Gastroesophageal sphincter (tissue), 4 donors: ENCODE results near the gene ABHD8. TPM values are rescaled to one million over a fixed set of nuclear protein-coding genes. Genes with fewer than 3 reads are reported as not detected.
A peak's percentile ranks its signal among the peaks of the same experiment; 100 is the strongest.

Source experiments
- ATAC-seq: fragments of 150-250 bp; one replicate; pipeline ENCODE4 v1.9.1; 2016; ENCODE audit warnings: mild to moderate bottlenecking, moderate library complexity
- H3K27ac ChIP-seq, 4 donors: fragments of 200-600 bp; sonication (generic) in 3 of 4; 1 replicate in 3 of 4; 2 replicates in 1 of 4; pipeline ENCODE4 v1.5.1; 2016 to 2019
- H3K27me3 ChIP-seq: fragments of 200-600 bp; sonication (generic); one replicate; pipeline ENCODE4 v1.5.1; 2019
- H3K36me3 ChIP-seq, 2 donors: fragments of 200-600 bp; sonication (generic); one replicate each; pipeline ENCODE4 v1.5.1; 2019; ENCODE audit warnings: control low read depth in 1 of 2
- H3K4me1 ChIP-seq, 3 donors: fragments of 200-600 bp; sonication (generic); 1 replicate in 2 of 3; 2 replicates in 1 of 3; pipeline ENCODE4 v1.5.1; 2016 to 2019; ENCODE audit warnings: control low read depth in 2 of 3
- H3K4me3 ChIP-seq, 2 donors: fragments of 200-600 bp; sonication (generic); one replicate each; pipeline ENCODE4 v1.5.1; 2019; ENCODE audit warnings: mild to moderate bottlenecking in 1 of 2, moderate library complexity in 1 of 2
- H3K9me3 ChIP-seq, 3 donors: fragments of 200-600 bp; sonication (generic); one replicate each; pipeline ENCODE4 v1.5.1; 2017 to 2019; ENCODE audit warnings: control low read depth in 2 of 3
- EP300 ChIP-seq: sonication (generic); formaldehyde crosslinking; IDR thresholded peaks from one replicate; pipeline ENCODE4 v1.6.1; 2017; ENCODE audit warnings: antibody characterized with exemption, mild to moderate bottlenecking
- POLR2A ChIP-seq, 2 donors: fragments of 450-650 bp; IDR thresholded peaks; one replicate each; pipeline ENCODE4 v1.6.1; 2017; ENCODE audit warnings: antibody characterized with exemption in 2 of 2, mild to moderate bottlenecking in 2 of 2, moderate library complexity in 1 of 2
- POLR2AphosphoS5 ChIP-seq: sonication (generic); formaldehyde crosslinking; IDR thresholded peaks from one replicate; pipeline ENCODE4 v1.6.1; 2017; ENCODE audit warnings: antibody characterized with exemption
- WGBS, 2 donors: methylation state at CpG; one replicate each; pipeline ENCODE4 v1.1.5; 2018; ENCODE audit warnings: low coverage in 1 of 2; 5-methylcytosine and 5-hydroxymethylcytosine counted together
- total RNA-seq, 4 donors: library from RNA; depleted of rRNA; stranded (reverse); fragments of >200 nt; gene quantifications; one replicate each; pipeline ENCODE4 v1.1.0, GENCODE V29; 2016
- TF ChIP-seq, protein P1 (sequence below), 4 experiments: fragments of 200-600 bp in 2 of 4; fragments of 450-650 bp in 2 of 4; sonication (generic) in 1 of 4; IDR thresholded peaks; one replicate each; pipeline ENCODE4 v1.5.1; 2017 to 2019; ENCODE audit warnings: antibody characterized with exemption in 4 of 4, mild to moderate bottlenecking in 2 of 4, moderate library complexity in 2 of 4

Gene ABHD8
- total RNA-seq, 4 donors from 2014 or later: 13.2 to 34.4 (median 24.3) TPM

GRCh38 chr19:17330262-17331044, 27.2 kb upstream of the ABHD8 start:
- peaks cover 30% of the 10 kb centered on the region for H3K27me3 ChIP-seq
- ATAC-seq: no peak
- H3K27ac ChIP-seq: no peak overlapping the region
- no peaks in the 10 kb centered on the region for H3K9me3 ChIP-seq
- peaks cover 0 to 59% (median 23%) of the 10 kb centered on the region in 3 donors for H3K4me1 ChIP-seq
- 92% methylated on average over 16 of the region's 24 CpGs; no CpG with 5 or more reads in 1 of the 2 donors for WGBS, 2 donors
- H3K4me3 ChIP-seq: no peak overlapping the region
- TF ChIP-seq, protein P1, sequence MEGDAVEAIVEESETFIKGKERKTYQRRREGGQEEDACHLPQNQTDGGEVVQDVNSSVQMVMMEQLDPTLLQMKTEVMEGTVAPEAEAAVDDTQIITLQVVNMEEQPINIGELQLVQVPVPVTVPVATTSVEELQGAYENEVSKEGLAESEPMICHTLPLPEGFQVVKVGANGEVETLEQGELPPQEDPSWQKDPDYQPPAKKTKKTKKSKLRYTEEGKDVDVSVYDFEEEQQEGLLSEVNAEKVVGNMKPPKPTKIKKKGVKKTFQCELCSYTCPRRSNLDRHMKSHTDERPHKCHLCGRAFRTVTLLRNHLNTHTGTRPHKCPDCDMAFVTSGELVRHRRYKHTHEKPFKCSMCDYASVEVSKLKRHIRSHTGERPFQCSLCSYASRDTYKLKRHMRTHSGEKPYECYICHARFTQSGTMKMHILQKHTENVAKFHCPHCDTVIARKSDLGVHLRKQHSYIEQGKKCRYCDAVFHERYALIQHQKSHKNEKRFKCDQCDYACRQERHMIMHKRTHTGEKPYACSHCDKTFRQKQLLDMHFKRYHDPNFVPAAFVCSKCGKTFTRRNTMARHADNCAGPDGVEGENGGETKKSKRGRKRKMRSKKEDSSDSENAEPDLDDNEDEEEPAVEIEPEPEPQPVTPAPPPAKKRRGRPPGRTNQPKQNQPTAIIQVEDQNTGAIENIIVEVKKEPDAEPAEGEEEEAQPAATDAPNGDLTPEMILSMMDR (IDR thresholded peaks at IDR 0.05): no peak
- peaks cover 0 to 22% of the 10 kb centered on the region in 2 donors for H3K36me3 ChIP-seq

DNA sequence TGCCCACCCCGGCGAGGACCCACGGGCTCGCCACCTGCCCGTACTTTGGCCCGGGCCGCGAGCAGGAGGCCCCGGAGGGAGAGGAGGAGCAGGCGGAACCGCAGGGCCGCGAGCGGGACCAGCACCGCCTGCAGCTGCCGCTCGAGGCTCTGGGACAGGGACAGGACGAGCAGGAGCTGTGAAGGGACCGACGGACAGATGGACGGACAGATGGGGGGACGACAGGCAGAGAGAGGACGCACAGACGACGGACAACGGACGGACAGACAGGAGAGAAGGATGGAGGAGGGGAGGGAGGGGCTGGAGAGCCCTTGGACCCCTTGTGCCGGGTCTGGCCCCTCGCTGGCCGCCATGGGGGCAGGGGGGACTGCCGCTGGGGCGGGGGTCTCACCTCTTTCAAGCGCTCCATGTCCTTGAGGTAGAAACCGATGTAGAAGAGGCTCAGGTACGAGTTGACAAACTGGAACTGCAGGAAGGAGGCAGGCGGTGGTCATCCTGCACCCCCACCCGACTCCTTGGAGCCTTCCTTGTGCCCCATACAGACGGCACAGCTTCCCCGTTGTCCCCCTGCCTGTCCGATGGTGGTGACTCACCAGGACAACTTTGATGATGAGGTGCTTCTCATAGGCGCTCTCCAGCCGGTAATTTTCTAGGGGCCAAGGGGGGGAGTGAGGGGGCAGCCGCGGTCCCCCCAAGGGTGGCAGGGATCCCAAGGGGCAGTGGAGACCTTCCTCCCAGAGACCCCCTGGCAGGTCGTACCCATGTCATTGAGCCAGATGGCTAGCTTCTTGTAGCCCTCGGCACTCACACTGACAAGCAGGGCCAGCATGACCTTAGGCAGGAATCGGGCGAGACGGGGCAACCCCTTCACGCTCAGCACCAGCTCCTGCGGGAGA, 26.4 kb upstream of the ABHD8 start:
- peaks cover 0 to 61% (median 17%) of the 10 kb centered on the region in 3 donors for H3K4me1 ChIP-seq
- 71% methylated on average over 4 of the region's 51 CpGs; no CpG with 5 or more reads in 1 of the 2 donors for WGBS, 2 donors

GRCh38 chr19:17328517-17329365, 25.5 kb upstream of the ABHD8 start:
- no peaks in the 10 kb centered on the region for H3K9me3 ChIP-seq
- no peak for ATAC-seq
- no CpG with 5 or more reads among the region's 94 CpGs for WGBS, 2 donors
- H3K4me1 ChIP-seq: peaks cover 0 to 59% (median 11%) of the 10 kb centered on the region in 3 donors
- H3K36me3 ChIP-seq: peaks cover 0 to 33% of the 10 kb centered on the region in 2 donors
- peaks cover 30% of the 10 kb centered on the region for H3K27me3 ChIP-seq
- peak overlapping the region; percentile 3 to 46 for H3K4me3 ChIP-seq
- H3K27ac ChIP-seq: peak overlapping the region in 2 of 4 donors; percentile 12 to 27
- TF ChIP-seq POLR2AphosphoS5 (no peak), POLR2A (IDR thresholded peaks at IDR 0.05) (no peak), EP300 (no peak)
- TF ChIP-seq, protein P1 (IDR thresholded peaks at IDR 0.05): no peak

More for the DNA sequence above, 26.4 kb upstream of the ABHD8 start:
- ATAC-seq: no peak
- no peak overlapping the region for H3K4me3 ChIP-seq
- H3K9me3 ChIP-seq: no peaks in the 10 kb centered on the region
- peaks cover 30% of the 10 kb centered on the region for H3K27me3 ChIP-seq
- H3K36me3 ChIP-seq: peaks cover 0 to 29% of the 10 kb centered on the region in 2 donors
- no peak overlapping the region for H3K27ac ChIP-seq
- TF ChIP-seq EP300 (no peak), POLR2AphosphoS5 (no peak), POLR2A (IDR thresholded peaks at IDR 0.05) (no peak)
- TF ChIP-seq, protein P1 (IDR thresholded peaks at IDR 0.05): no peak

- 37% methylated on average over 3 of the region's 64 CpGs; no CpG with 5 or more reads in 1 of the 2 donors for WGBS, 2 donors
- H3K36me3 ChIP-seq: peaks cover 0 to 34% of the 10 kb centered on the region in 2 donors
- H3K27me3 ChIP-seq: peaks cover 30% of the 10 kb centered on the region
- H3K4me1 ChIP-seq: peaks cover 0 to 57% (median 10%) of the 10 kb centered on the region in 3 donors
- TF ChIP-seq, protein P1 (IDR thresholded peaks at IDR 0.05): peak in 3 of 4 experiments; percentile 23 to 56 (median 47)
- no peak for TF ChIP-seq POLR2AphosphoS5
- no peaks in the 10 kb centered on the region for H3K9me3 ChIP-seq
- H3K27ac ChIP-seq: peak overlapping the region in 3 of 4 donors; percentile 12 to 53 (median 27)
- ATAC-seq: peak; percentile 67
- H3K4me3 ChIP-seq: peak overlapping the region; percentile 3 to 46
Measured at GRCh38 chr19:17327654-17328516, 24.7 kb upstream of the ABHD8 start.
